Esophagus (tissue), 2 donors: ENCODE results near the gene SCN10A. TPM values are rescaled to one million over a fixed set of nuclear protein-coding genes. Genes with fewer than 3 reads are reported as not detected.

Source experiments
- H3K27ac ChIP-seq, 2 donors: one replicate each; pipeline ENCODE4 v1.5.1; 2013; ENCODE audit warnings: low read depth in 2 of 2, mild to moderate bottlenecking in 2 of 2, inconsistent platforms in 1 of 2, low read length in 1 of 2, moderate library complexity in 1 of 2
- H3K27me3 ChIP-seq, 2 donors: one replicate each; pipeline ENCODE4 v1.6.1; 2013; ENCODE audit warnings: low read length in 2 of 2, control low read depth in 1 of 2, mild to moderate bottlenecking in 1 of 2; ENCODE audit not compliant: insufficient read depth in 2 of 2, control insufficient read depth in 1 of 2
- H3K36me3 ChIP-seq, 2 donors: one replicate each; pipeline ENCODE4 v1.6.1; 2013; ENCODE audit warnings: low read length in 1 of 2; ENCODE audit not compliant: control insufficient read depth in 2 of 2, insufficient read depth in 2 of 2
- H3K4me1 ChIP-seq, 2 donors: one replicate each; pipeline ENCODE4 v1.6.1; 2013; ENCODE audit warnings: low read length in 1 of 2; ENCODE audit not compliant: control insufficient read depth in 2 of 2, insufficient read depth in 2 of 2
- H3K4me3 ChIP-seq, 2 donors: one replicate each; pipeline ENCODE4 v1.5.1; 2013; ENCODE audit warnings: low read length in 2 of 2, mild to moderate bottlenecking in 2 of 2, low read depth in 1 of 2, moderate library complexity in 1 of 2
- H3K9me3 ChIP-seq, 2 donors: one replicate each; pipeline ENCODE4 v1.6.1; 2013; ENCODE audit warnings: mild to moderate bottlenecking in 2 of 2, low read depth in 1 of 2, low read length in 1 of 2, moderate library complexity in 1 of 2; ENCODE audit not compliant: control insufficient read depth in 2 of 2, insufficient read depth in 1 of 2
- WGBS, 2 donors: extraction: QIAGEN DNeasy Blood & Tissue Kit; methylation state at CpG; one replicate each; pipeline ENCODE4 v1.1.7; 2013; 5-methylcytosine and 5-hydroxymethylcytosine counted together
- polyA plus RNA-seq, 2 donors: library from polyadenylated mRNA; stranded (reverse); fragments of 200-250 nt; gene quantifications; one replicate each; pipeline ENCODE4 v1.2.3, GENCODE V29; 2013
- donor health status: healthy with polysubstance abuse.
- donor health status: Bipolar disorder and iron deficiency.

Gene SCN10A
- polyA plus RNA-seq, 2 donors: not detected

GRCh38 chr3:38687321-38687720, 128.7 kb downstream of the SCN10A start:
- 49 to 53% methylated on average over 2 of the region's 2 CpGs for WGBS, 2 donors
- Histone ChIP-seq H3K27me3 (no peaks in the 10 kb centered on the region), H3K9me3 (no peaks in the 10 kb centered on the region), H3K4me1 (no peaks in the 10 kb centered on the region), H3K36me3 (no peaks in the 10 kb centered on the region), H3K27ac (no peak overlapping the region), H3K4me3 (no peak overlapping the region)

- Histone ChIP-seq H3K27ac (no peak overlapping the region), H3K27me3 (no peaks in the 10 kb centered on the region), H3K4me3 (no peak overlapping the region), H3K9me3 (no peaks in the 10 kb centered on the region), H3K4me1 (no peaks in the 10 kb centered on the region), H3K36me3 (no peaks in the 10 kb centered on the region)
- 43% methylated on average over 5 of the region's 5 CpGs for WGBS, 2 donors
Measured at GRCh38 chr3:38684546-38684945, 131.5 kb downstream of the SCN10A start.

GRCh38 chr3:38669668-38670067, 146.3 kb downstream of the SCN10A start:
- no peaks in the 10 kb centered on the region for H3K4me1 ChIP-seq
- no peak overlapping the region for H3K4me3 ChIP-seq
- no peaks in the 10 kb centered on the region for H3K36me3 ChIP-seq
- 25 to 28% methylated on average over 4 of the region's 4 CpGs for WGBS, 2 donors
- no peak overlapping the region for H3K27ac ChIP-seq
- no peaks in the 10 kb centered on the region for H3K27me3 ChIP-seq
- no peaks in the 10 kb centered on the region for H3K9me3 ChIP-seq

- H3K4me3 ChIP-seq: no peak overlapping the region
- no peaks in the 10 kb centered on the region for H3K27me3 ChIP-seq
- H3K9me3 ChIP-seq: peaks cover 0 to 3% of the 10 kb centered on the region in 2 donors
- 35 to 43% methylated on average over 4 of the region's 4 CpGs for WGBS, 2 donors
- no peaks in the 10 kb centered on the region for H3K36me3 ChIP-seq
- no peaks in the 10 kb centered on the region for H3K4me1 ChIP-seq
- no peak overlapping the region for H3K27ac ChIP-seq
Measured at GRCh38 chr3:38662544-38662943, 153.5 kb downstream of the SCN10A start.

- Histone ChIP-seq H3K9me3 (peaks cover 0 to 3% of the 10 kb centered on the region in 2 donors), H3K36me3 (no peaks in the 10 kb centered on the region), H3K27me3 (peaks cover 0 to 5% of the 10 kb centered on the region in 2 donors), H3K4me3 (no peak overlapping the region), H3K4me1 (no peaks in the 10 kb centered on the region), H3K27ac (no peak overlapping the region)
- 16 to 21% methylated on average over 9 of the region's 9 CpGs for WGBS, 2 donors
Measured at GRCh38 chr3:38658841-38659240, 157.2 kb downstream of the SCN10A start.

GRCh38 chr3:38657369-38657768, 158.6 kb downstream of the SCN10A start:
- Histone ChIP-seq H3K27ac (no peak overlapping the region), H3K36me3 (no peaks in the 10 kb centered on the region), H3K4me1 (no peaks in the 10 kb centered on the region), H3K9me3 (peaks cover 0 to 3% of the 10 kb centered on the region in 2 donors), H3K4me3 (no peak overlapping the region), H3K27me3 (peaks cover 0 to 5% of the 10 kb centered on the region in 2 donors)
- 50 to 54% methylated on average over 5 of the region's 5 CpGs for WGBS, 2 donors

GRCh38 chr3:38655708-38656300, 160.2 kb downstream of the SCN10A start:
- no peaks in the 10 kb centered on the region for H3K9me3 ChIP-seq
- H3K4me3 ChIP-seq: no peak overlapping the region
- WGBS, 2 donors: 13 to 14% methylated on average over 7 of the region's 7 CpGs
- no peak overlapping the region for H3K27ac ChIP-seq
- H3K36me3 ChIP-seq: no peaks in the 10 kb centered on the region
- H3K4me1 ChIP-seq: no peaks in the 10 kb centered on the region
- peaks cover 0 to 5% of the 10 kb centered on the region in 2 donors for H3K27me3 ChIP-seq

GRCh38 chr3:38653685-38654537, 162.1 kb downstream of the SCN10A start:
- Histone ChIP-seq H3K4me3 (no peak overlapping the region), H3K4me1 (peaks cover 5 to 9% of the 10 kb centered on the region in 2 donors), H3K36me3 (no peaks in the 10 kb centered on the region), H3K27ac (no peak overlapping the region), H3K9me3 (no peaks in the 10 kb centered on the region), H3K27me3 (peaks cover 0 to 14% of the 10 kb centered on the region in 2 donors)
- 74 to 87% methylated on average over 7 of the region's 7 CpGs for WGBS, 2 donors

GRCh38 chr3:38652934-38653333, 163.1 kb downstream of the SCN10A start:
- Histone ChIP-seq H3K4me1 (peaks cover 5 to 12% of the 10 kb centered on the region in 2 donors), H3K4me3 (no peak overlapping the region), H3K27me3 (peaks cover 0 to 17% of the 10 kb centered on the region in 2 donors), H3K36me3 (no peaks in the 10 kb centered on the region), H3K9me3 (no peaks in the 10 kb centered on the region), H3K27ac (no peak overlapping the region)
- WGBS, 2 donors: 70 to 89% methylated on average over 1 of the region's 1 CpG
